ENCODE data around the gene PAPOLG.
"Not testable (repeated sequence)": the region's sequence is repeated elsewhere in the genome, so short reads cannot be mapped to it uniquely, and the experiment has no call there.

The PAPOLG gene

GRCh38 chr2:60825666-60826065 lies 69.6 kb downstream of the PAPOLG start:
- DNase-seq = no peak

- no peak for DNase-seq
These were observed 70.0 kb downstream of the PAPOLG start for GRCh38 chr2:60826111-60826510.

- not testable (repeated sequence) for DNase-seq
These were observed 70.8 kb downstream of the PAPOLG start for GRCh38 chr2:60826860-60827259.

- DNase-seq = no peak
These were observed 71.3 kb downstream of the PAPOLG start for GRCh38 chr2:60827369-60827768.

- no peak for DNase-seq
These were observed 74.9 kb downstream of the PAPOLG start for GRCh38 chr2:60830991-60831390.

- no peak for DNase-seq
These were observed 75.9 kb downstream of the PAPOLG start for GRCh38 chr2:60831921-60832320.

- no peak for DNase-seq
These were observed 76.6 kb downstream of the PAPOLG start for GRCh38 chr2:60832621-60833020.

GRCh38 chr2:60834270-60834717 lies 78.2 kb downstream of the PAPOLG start:
- no peak for DNase-seq

GRCh38 chr2:60836491-60836890 lies 80.4 kb downstream of the PAPOLG start:
- DNase-seq = no peak

- no peak for DNase-seq
These were observed 81.1 kb downstream of the PAPOLG start for GRCh38 chr2:60837123-60837522.

- no peak for DNase-seq
These were observed 82.4 kb downstream of the PAPOLG start for GRCh38 chr2:60838481-60838880.

GRCh38 chr2:60839126-60839813 lies 83.2 kb downstream of the PAPOLG start:
- DNase-seq = no peak

GRCh38 chr2:60840880-60841279 lies 84.8 kb downstream of the PAPOLG start:
- DNase-seq = peak; percentile 9

GRCh38 chr2:60843006-60843405 lies 86.9 kb downstream of the PAPOLG start:
- no peak for DNase-seq

GRCh38 chr2:60844105-60844504 lies 88.0 kb downstream of the PAPOLG start:
- no peak for DNase-seq

GRCh38 chr2:60847854-60848253 lies 91.8 kb downstream of the PAPOLG start:
- DNase-seq = no peak
